Calu3 (cell line): Measurements from ENCODE around the gene TBXAS1. TPM values are rescaled to one million over a fixed set of nuclear protein-coding genes. Genes with fewer than 3 reads are reported as not detected.

Experiments used
- BruUV-seq: library from RNA; stranded (reverse); fragments of 400-500 nt; replicated peaks from 2 replicates; lab custom pipeline; 2021; lab: Mats Ljungman, UMichigan
- CTCF ChIA-PET: fragments of 300-600 bp; sonication (Branson Sonifier 250); formaldehyde crosslinking; loops from one replicate; lab custom pipeline; 2022; ENCODE audit warnings: antibody characterized with exemption; lab: Charles Lee
- DNase-seq: peaks from one replicate; pipeline ENCODE4 v3.0.0; 2022
- H3K27ac Mint-ChIP-seq: one replicate; pipeline ENCODE4 v1.8.0; 2022; ENCODE audit warnings: mixed read lengths; ENCODE audit not compliant: unreplicated experiment
- H3K27me3 Mint-ChIP-seq: one replicate; pipeline ENCODE4 v1.8.0; 2022; ENCODE audit warnings: mixed read lengths; ENCODE audit not compliant: unreplicated experiment
- H3K36me3 Mint-ChIP-seq: one replicate; pipeline ENCODE4 v1.8.0; 2022; ENCODE audit warnings: mild to moderate bottlenecking, moderate library complexity, mixed read lengths; ENCODE audit not compliant: insufficient read depth, unreplicated experiment
- H3K4me1 Mint-ChIP-seq: one replicate; pipeline ENCODE4 v1.8.0; 2022; ENCODE audit warnings: mild to moderate bottlenecking, low read depth, mixed read lengths; ENCODE audit not compliant: unreplicated experiment
- H3K4me3 Mint-ChIP-seq: one replicate; pipeline ENCODE4 v1.8.0; 2022; ENCODE audit warnings: mild to moderate bottlenecking, low read depth, moderate library complexity, mixed read lengths; ENCODE audit not compliant: unreplicated experiment
- H3K9me3 Mint-ChIP-seq: one replicate; pipeline ENCODE4 v1.8.0; 2022; ENCODE audit warnings: low read depth, mixed read lengths; ENCODE audit not compliant: unreplicated experiment
- intact Hi-C: fragments of 100-400 bp; cut with micrococcal nuclease; formaldehyde crosslinking; loops from one replicate; pipeline ENCODE4 v1.10.0; 2022; ENCODE audit not compliant: unreplicated experiment
- total RNA-seq: library from RNA; stranded (reverse); gene quantifications from 2 replicates; pipeline ENCODE4 v1.2.3, GENCODE V29; 2022
- TF ChIP-seq, protein P1 (sequence below): fragments of 200-600 bp; IDR thresholded peaks from one replicate; pipeline ENCODE4 v1.8.0; 2022; ENCODE audit warnings: antibody characterized with exemption; ENCODE audit not compliant: unreplicated experiment

The TBXAS1 gene
- total RNA-seq, 1 experiment from 2014 or later = 33.0 TPM

DNA sequence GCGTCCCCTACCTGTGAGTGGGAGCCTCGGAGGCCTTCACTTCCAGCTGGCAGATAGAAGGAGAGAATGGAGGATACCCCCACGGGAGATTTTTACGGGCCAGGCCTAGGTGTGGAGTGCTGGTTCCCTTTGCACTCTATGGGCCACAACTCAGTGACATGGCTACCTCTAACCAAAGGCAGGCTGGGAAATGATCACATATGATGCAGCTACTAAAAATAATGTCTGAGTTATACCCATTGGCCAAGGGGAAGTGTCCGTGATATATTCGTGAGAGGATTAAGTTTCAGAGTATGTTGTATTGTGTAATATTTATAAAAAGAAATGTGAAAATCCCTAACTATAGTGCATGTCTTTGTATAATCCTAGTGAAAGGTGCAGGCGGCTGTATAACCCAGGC lies 37.7 kb upstream of the TBXAS1 start:
- TF ChIP-seq, protein P1, sequence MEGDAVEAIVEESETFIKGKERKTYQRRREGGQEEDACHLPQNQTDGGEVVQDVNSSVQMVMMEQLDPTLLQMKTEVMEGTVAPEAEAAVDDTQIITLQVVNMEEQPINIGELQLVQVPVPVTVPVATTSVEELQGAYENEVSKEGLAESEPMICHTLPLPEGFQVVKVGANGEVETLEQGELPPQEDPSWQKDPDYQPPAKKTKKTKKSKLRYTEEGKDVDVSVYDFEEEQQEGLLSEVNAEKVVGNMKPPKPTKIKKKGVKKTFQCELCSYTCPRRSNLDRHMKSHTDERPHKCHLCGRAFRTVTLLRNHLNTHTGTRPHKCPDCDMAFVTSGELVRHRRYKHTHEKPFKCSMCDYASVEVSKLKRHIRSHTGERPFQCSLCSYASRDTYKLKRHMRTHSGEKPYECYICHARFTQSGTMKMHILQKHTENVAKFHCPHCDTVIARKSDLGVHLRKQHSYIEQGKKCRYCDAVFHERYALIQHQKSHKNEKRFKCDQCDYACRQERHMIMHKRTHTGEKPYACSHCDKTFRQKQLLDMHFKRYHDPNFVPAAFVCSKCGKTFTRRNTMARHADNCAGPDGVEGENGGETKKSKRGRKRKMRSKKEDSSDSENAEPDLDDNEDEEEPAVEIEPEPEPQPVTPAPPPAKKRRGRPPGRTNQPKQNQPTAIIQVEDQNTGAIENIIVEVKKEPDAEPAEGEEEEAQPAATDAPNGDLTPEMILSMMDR = no peak
- Mint-ChIP-seq H3K27me3 (no peaks in the 10 kb centered on the region), H3K27ac (no peak overlapping the region), H3K9me3 (peaks cover 3% of the 10 kb centered on the region), H3K4me1 (no peaks in the 10 kb centered on the region), H3K36me3 (no peaks in the 10 kb centered on the region), H3K4me3 (no peak overlapping the region)
- intact Hi-C loops = no loop called here
- DNase-seq = no peak
- CTCF ChIA-PET = no interaction called here
- BruUV-seq = no TSS peak

DNA sequence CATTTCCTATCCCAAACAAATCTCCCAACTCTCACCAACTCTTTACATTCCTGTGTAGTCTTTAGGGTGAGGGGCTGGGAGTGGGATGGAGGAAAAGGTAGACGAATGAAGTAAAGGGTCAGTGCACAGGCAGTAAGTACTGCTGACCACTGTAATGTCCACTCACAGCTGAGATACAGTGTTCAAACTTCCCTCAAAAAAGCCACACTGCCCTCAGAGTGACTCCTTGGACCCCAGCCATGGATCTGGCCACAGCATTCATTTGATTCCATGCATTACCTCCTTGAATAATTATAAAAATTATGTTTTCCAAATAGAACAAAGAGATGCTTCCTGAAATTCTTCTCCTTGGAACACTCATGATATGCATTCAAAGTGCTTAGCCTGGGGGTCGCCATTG lies 31.5 kb upstream of the TBXAS1 start:
- TF ChIP-seq, protein P1 = no peak
- H3K27ac Mint-ChIP-seq = no peak overlapping the region
- H3K36me3 Mint-ChIP-seq = no peaks in the 10 kb centered on the region
- no peak for DNase-seq
- peaks cover 5% of the 10 kb centered on the region for H3K9me3 Mint-ChIP-seq
- intact Hi-C loops = no loop called here
- BruUV-seq = no TSS peak
- H3K4me3 Mint-ChIP-seq = no peak overlapping the region
- no peaks in the 10 kb centered on the region for H3K4me1 Mint-ChIP-seq
- CTCF ChIA-PET = interaction anchor here (0.6 kb wide), 1 partner anchor 42 kb away, joined by 7 read pairs; no protein-coding TSS in a partner anchor
- H3K27me3 Mint-ChIP-seq = no peaks in the 10 kb centered on the region

DNA sequence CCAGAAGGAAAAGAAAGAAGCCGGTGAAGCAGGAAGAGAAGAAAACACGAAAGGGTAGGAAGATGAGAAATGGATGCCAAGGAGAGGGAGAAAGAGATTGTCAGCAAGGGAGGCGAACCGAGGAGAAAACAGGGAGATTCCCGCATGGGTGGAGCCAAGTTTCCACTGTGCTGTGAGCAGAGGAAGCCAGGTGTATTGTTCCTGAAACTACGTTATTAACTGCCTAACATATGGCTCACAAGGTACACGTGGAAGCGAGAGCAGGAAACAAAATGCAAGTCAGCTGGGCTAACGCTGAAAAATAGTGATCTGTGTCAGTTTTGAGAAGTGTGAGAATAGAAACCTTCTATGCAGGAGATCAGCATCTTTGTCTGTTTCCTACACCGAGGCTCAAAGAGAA lies 30.8 kb upstream of the TBXAS1 start:
- no TSS peak for BruUV-seq
- no peak overlapping the region for H3K27ac Mint-ChIP-seq
- intact Hi-C loops = no loop called here
- H3K4me3 Mint-ChIP-seq = no peak overlapping the region
- no peaks in the 10 kb centered on the region for H3K27me3 Mint-ChIP-seq
- CTCF ChIA-PET = no interaction called here
- H3K4me1 Mint-ChIP-seq = no peaks in the 10 kb centered on the region
- peaks cover 8% of the 10 kb centered on the region for H3K9me3 Mint-ChIP-seq
- no peaks in the 10 kb centered on the region for H3K36me3 Mint-ChIP-seq
- TF ChIP-seq, protein P1 = no peak
- DNase-seq = no peak

DNA sequence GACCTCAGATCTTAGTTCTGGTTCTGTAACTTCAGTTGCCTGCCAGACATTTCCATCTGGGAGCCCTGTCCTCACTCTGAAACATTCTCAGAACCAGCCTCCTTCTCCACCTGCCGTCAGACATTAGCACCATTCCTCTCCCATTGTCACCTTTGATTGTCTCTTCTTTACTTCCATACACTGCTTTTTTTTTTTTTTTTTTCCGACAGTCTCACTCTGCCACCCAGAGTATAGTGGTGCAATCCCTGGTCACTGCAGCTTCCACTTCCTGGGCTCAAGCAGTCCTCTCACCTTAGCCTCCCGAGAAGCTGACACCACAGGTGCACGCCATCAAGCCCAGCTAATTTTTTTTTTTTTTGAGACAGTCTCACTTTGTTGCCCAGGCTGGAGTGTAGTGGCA lies 30.2 kb upstream of the TBXAS1 start:
- Mint-ChIP-seq H3K36me3 (no peaks in the 10 kb centered on the region), H3K27ac (no peak overlapping the region), H3K27me3 (no peaks in the 10 kb centered on the region), H3K4me1 (no peaks in the 10 kb centered on the region), H3K4me3 (no peak overlapping the region), H3K9me3 (peaks cover 8% of the 10 kb centered on the region)
- no TSS peak for BruUV-seq
- CTCF ChIA-PET = no interaction called here
- DNase-seq = no peak
- intact Hi-C loops = no loop called here
- TF ChIP-seq, protein P1 = no peak
